Right kidney (tissue), 9 donors: Measurements from ENCODE around the gene OTOF.

ENCODE experiments used
- DNase-seq: peaks from one replicate; pipeline ENCODE4 v3.0.0-alpha.2; 2016
- long read RNA-seq, 8 donors: transcript quantifications; one replicate each; lab custom pipeline, GENCODE V29; 2026

Gene OTOF
- long read RNA-seq, donor 1, result 0 reads
- long read RNA-seq, donor 2, result 0 reads
- long read RNA-seq, donor 3, result 0 reads
- long read RNA-seq, donor 4, result 0 reads
- long read RNA-seq, donor 5, result 0 reads
- long read RNA-seq, donor 6, result 0 reads
- long read RNA-seq, donor 7, result 0 reads
- long read RNA-seq, donor 8, result 0 reads

DNA sequence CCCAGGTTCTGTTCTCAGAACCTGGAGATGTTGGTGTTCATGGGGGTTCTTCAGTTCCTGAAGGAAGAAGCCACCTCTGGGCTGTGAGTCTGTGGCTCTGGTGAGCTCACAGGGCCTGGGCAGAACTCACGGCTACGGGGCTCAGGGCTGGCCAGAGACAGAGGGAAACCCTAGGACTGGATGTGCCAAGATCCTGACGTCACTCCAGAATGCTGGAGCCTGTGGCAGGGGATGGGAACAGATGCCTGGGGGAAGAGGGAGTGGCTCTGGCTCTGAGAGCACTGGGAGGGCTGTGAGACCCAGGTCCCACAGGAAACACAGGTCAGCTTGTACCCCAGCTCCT lies at the start of gene OTOF:
Gene OTOF (minus strand): TSS at position 214 of the 343 bp plus-strand sequence.
- DNase-seq, result no peak

DNA sequence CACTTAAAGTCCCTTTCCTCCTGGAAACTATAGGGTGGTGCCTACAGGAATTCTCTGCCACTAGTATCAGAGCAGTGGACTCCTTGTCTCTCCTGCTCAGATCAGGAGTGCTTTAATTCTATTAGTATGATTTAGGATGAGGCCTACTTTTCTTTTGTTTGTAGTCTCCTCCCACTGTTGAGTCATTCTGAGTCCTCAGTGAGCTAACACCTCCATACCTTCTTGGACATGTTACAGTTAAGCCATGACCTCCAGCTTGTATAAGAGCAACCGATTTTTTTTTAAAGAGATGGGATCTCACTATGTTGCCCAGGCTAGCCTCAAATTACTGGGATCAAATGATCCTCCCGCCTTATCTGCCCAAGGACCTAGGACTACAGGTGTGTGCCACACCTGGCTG lies 48.7 kb upstream of the OTOF start:
- DNase-seq, result no peak

DNA sequence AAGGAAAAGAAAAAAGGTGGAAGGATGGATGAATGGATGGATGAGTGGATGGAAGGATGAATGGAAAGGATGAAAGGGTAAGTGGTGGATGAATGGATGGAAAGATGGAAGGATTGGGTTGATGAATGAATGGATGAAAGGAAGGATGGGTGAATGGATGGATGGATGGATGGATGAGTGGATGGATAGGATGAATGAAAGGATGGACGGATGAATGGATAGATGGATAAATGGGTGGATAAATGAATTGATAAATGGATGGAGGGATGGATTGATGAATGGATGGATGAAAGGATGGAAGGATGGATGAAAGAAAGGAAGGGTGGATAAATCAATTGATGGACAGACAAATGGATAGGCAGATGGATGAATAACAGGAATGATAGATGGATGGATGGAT lies 48.2 kb upstream of the OTOF start:
- no peak for DNase-seq

DNA sequence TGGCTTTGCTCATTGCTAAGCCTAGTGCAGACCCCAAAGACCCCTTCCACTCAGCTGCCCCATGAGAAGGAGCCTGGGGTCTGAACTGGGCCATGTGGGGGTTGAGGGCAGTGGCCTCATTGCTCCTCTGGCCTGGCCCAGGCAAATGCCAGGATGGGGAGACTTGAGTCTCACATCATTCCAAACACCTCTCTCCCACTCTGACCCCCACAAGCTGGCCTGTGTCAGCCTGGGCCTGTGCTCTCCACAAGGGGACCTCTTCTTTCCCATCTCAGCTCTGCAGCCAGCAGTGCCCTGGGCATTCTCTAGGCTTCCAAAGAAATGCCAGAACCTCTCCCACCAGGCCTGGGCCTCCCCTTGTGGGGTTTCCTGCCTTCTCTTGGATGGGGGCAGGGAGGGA lies 45.8 kb upstream of the OTOF start:
- no peak for DNase-seq

DNA sequence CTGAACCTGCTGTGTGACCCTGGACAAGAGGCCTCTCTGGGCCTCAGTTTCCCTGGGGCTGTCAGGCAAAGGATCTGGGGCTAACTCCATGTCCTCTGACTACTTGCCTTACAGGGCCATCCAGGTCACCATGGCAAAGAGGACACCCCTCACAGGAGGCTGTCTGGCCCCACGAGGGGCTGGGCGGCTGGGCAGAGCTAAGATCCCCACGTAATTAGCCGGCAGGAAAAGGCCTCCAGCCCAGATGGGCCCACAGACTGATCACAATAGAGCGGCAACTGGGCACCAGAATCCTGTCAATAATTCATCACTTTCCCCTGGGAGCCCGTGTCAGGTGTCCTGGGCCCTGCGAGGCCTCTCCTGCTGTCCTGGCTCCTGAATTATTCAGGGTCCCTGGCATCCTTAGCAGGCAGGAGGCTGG lies 44.8 kb upstream of the OTOF start:
- no peak for DNase-seq

DNA sequence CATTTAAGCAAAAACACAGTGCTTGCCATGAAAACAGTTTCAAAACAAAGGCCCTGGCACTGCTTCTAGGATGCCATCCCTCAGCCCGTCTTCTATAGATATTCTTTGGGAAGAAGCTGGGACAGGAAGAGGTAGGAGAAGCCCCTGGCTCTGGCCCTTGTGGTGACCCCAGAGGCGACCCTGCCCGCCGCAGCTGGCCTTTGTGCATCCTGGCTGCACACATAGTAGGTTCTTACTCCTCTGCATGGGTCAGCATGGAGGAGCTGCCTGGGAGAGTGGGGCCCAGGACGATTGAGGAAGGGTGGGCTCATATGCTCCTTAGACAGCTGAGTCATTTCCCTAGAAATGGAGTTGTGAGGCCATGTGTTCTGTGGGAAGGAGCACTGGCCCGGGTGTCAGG lies 44.4 kb upstream of the OTOF start:
- DNase-seq, result no peak

DNA sequence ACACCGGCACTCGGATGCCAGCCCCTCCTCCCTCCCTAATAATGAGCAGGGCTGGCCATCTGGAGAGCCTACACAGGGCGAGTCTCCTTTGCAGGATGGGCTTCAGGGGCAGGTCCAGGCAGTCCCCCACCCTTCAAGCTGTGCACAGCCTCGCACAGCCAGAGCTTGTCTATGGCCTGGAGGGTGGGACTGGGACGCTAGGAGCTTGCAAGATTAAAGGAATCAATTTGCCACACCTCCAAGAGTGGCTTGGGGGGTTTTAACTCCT lies 43.9 kb upstream of the OTOF start:
- DNase-seq, result no peak

DNA sequence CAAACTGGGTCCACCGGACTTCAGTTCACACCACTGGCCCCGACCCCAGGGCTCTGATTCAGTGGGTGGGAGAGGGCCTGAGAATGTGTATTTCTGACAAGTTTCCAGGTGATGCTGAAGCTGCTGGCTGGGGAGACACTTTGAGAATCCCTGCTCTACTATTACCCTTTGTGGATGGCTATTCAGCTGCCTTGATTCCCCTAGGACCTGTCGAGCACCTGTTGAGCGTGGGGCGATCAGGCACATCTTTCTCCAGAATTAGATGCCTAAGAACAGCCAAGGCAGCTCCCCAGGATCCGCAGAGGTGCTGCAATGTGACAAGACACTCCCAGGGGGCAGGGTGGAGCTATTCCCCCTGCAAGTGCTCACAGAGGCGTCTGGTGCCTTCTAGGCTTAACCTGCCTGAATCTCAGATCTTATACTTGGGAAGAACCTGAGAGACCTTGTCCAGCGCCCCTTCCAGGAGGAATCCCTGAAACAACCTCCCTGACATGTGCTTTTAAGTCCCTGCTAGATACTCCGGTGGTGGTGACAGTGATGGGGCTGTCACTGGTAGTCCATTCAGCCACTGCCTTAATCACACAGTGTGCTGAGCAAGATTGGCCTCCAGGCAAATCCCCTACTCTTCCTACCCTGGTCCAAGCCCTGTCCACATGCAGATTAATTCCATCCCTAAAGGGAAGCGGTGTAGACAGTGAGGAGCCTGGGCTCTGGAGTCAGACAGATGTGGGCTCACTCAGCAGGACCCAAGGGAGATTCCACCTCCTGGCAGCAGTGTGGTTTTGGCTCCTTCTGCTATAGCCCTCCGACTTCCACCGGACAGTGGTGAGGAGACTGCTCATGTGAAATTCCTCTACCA lies 43.4 kb upstream of the OTOF start:
- DNase-seq, result no peak

DNA sequence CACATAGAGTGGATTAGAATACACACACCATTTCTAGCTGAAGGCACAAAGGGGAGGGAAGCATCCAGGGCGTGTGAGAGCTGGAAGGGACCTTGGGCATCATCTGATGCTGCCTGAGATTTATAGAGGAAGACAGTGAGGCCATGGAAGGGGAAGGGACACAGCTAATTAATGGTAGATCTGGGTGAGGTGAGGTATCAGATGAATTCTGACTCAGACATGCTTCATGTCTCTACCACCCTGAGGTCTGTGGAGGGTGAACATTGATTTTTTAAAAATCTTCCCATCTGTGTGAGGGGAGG lies 42.2 kb upstream of the OTOF start:
- DNase-seq, result no peak

DNA sequence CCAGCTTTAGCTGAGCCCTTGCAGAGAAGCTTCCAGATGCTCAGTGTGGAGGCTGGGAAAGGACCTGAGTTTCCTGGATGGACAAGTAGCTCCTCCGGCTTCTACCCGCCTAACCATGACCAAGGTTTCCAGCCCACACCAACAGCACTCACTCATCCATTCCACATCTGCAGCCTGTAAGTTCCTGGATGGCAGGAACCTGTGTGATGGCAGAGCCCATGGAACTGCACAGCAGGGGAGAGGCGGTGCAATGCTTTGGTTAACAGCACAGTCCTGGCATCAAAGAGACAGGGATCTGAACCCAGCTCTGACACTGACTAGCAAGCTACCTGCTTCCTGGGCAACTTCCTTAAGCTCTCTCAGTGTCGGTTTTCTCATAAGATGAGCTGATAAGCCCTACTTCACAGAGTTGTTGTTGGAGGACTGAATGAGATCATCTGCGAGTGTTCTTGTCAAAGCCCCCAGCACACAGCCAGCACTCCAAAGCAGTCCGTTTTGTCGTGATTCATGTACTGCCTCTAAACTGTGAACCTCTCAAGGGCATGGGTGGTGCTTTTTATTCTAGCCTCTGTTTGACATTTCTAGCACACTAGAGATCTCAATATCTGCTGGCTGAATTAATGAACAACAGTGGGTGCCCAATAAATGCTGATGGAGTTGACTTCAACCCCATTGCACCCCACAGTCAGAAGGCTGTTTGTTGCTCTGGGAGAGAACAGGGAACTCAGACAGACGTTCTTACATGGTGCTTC lies 41.6 kb upstream of the OTOF start:
- DNase-seq, result no peak

DNA sequence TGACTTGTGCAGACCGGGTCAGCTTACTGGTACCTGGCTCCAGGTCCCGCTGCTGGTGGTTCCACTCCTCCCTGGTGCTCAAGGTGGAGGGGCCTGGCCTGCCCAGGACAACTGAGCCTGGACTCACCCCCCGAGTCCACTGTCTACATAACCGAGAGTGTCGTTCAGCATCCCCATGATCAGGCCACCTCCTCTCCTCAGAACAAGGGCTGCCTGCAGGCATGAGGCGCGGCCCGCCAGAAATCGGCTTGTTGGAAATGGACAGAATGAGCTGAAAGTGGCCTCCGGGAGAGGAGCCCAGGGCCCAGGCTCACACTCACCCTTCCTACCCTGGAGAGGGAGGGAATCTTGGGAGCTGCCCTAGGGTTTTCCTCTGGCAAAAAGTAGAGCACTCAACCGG lies 38.9 kb upstream of the OTOF start:
- DNase-seq, result no peak

DNA sequence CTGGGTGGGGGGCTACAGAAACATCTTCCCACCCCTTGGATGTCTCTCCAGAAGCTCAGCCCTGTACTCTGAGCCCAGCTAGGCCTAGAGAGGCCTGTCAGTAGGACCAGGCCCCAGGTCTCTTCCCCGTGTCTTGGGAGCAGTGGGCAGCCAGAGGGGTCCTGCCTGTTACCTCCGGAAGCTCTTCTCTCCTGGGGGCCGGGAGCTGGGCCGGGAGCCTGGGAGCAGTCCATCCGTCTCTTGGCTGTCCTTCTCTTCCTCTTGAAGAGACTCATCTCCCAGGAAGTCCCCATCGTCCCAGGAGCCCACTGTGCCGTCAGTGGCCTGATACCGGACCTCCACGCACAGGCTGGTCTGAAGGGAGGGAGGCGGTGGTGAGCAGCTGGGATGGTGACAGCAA lies 38.3 kb upstream of the OTOF start:
- no peak for DNase-seq

DNA sequence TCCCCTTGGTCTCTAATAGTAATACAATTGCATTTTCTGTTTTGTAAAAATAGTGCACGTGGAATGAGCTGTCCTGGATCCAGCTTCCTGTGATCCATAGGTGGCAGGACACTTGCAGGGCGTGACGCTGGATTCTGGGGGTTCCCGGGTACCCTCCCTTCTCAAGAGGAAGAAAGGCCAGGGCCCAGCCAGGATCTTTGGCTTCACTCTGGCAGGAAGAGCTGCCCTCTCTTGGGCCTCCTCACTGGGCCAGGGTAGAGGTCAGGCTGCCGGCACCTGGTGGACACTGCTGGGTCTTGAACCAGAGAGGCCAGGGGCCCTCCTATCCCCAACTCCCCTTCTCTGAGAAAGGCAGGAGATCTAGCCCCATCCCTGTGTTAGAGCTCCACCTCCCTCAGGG lies 37.8 kb upstream of the OTOF start:
- no peak for DNase-seq

DNA sequence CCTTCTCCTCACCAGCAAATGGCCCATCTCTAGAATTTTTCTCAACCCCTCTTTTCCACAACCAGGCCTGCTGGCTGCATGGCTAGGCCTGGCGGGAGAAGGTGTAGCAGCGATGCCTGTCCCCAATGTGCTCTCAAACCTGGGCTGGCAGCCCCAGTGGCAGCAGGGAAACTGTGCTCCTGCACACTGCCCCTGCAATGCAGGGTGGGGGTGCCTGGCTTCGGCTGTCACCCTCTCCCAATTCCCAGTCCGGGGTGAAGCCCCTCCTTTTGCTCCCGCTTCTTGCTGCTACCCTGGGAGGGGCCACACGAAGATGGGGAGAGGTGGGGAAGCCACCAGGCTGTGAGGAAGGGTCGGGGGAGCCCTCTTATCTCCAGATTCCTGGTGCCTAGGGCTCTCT lies 36.1 kb upstream of the OTOF start:
- no peak for DNase-seq

DNA sequence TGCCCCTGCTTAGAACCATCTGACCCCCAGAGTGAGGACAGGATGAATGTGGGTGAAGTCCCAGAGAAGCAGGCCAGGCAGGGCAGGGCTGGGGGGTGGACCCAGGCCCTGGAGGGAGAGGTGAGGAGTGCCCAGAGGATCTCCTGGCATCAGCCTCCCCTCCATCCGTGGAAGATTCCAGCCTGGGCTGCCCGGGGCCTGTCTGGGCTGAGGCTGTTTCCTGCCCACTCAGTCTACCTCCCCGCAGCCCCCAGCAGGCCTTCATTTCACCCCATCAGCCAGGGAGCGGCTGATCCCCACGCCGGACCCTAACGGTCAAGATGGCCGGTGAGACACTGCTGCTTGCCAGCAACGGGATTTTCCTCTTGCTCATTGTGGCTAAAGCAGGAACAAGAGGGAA lies 35.3 kb upstream of the OTOF start:
- DNase-seq, result no peak

DNA sequence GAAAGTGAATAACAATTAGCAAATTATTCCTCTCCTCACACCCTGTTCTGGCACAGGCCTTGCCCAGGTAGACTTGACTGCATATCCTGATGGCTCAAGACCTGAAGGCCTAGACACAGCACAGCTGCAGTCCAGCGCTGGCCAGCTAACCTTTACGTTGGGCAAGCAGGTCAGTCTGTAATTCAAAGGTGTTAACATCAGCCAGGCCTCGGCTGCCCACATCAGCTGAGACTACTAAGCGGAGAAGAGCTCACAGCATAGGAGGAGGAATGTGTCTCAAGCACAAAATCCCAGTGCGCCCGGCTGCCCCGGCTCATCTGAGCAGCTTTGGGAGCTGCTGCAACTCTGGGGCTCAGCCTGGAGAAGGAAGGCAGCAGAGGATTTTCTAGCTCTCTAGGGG lies 33.5 kb upstream of the OTOF start:
- no peak for DNase-seq

DNA sequence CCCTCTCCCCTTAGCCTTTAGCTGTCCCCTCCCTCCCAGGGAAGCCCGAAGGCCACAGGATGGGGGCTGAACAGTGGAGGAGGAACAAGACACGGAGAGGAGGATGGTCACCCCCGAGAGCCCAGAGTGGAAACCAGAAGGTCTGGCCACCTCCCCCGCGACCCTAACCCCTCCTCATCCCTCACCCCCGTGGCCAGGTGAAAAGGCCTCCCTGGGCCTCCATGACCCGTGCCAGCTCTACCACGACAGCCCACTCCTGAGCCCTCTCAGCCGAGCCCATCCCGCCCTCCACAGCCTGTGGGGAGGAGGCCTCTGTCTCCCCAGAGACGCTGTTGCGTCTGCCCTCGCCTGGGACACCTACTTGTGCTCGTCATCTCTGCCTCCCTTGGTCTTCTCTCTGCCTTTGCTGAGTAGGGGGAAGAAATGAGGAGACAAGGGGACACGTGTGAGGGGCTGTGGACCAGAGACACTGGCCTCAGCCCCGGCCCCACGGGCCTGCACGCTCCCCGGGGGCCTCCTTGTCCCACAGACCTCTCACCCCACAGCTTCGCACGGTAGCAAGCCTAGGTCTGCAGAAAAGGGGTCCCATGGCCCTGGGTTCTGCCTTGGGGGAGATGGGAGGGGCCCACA lies 32.5 kb upstream of the OTOF start:
- no peak for DNase-seq

DNA sequence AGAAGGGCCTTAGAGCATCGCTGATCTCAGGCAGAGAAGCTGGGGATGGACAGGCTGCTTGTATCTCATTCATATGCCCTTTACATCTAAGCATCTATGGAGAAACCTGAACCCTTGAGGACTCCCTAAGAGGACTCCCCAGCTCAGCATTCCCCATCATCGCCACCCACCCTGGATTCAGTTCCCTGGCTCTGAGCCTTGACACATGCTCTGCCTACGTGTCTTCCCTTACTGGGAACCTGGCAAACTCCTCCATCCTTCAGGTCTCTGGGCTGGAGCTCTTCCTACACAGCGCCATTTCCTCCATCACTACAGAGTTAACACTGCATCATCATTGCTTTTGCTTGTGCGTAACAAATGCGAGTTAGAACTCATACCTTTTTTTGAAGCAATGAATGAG lies 31.2 kb upstream of the OTOF start:
- no peak for DNase-seq

DNA sequence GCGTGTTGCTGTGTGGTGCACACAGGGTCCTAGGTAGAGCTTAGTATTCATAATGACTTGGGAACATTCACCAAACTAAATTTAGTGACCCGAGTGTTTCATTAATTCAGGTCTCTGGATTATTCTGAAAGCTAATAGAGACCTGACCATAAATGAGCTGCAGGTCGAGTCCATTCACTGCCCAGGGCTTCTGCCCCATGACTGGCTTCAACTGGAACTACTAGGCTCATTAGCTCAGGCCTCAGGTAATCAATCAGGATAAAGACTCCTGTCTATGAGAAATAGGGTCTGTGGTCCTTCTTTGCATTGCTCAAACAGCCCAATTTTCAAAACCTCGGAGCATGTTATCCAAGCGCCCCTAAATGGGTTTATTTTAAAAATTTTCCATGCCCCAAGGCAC lies 30.0 kb upstream of the OTOF start:
- no peak for DNase-seq

DNA sequence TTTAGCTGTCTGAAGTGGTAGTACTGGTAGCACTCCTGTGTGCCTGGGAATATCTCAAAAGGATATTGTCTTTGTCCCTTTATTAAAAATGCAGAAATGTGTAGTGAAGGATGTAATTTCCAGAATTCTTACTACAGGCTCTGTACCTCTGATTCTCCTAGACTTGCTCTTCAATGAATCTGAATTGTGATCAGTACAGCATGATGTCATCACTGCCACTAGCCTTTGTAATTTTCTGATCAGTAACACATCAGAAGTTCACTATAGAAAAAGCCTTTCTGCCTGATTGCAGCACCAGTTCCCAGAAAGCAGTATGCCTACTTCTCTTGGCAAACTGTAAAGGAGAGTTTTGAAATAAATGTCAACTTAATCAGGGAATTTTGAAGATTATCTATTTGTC lies 29.2 kb upstream of the OTOF start:
- DNase-seq, result no peak

DNA sequence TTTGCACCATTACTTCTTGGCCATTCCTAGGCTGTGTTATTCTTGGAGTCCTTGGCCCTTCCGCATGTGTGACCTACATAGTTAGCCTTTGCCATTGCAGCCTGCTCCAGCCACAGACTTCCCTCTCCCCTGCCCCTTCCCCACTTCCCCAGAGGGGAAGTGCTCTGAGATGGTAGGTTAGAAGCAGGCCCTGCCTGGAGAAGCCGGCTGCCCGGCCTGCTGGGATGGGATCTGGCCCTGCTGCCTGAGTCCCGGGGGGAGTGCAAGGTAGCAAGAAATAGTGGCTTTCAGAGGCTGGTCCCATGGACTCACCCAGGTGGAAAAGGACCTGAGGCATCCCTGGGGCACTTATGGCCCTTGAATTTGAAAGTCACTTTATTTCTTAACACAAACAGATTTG lies 28.4 kb upstream of the OTOF start:
- DNase-seq, result no peak

DNA sequence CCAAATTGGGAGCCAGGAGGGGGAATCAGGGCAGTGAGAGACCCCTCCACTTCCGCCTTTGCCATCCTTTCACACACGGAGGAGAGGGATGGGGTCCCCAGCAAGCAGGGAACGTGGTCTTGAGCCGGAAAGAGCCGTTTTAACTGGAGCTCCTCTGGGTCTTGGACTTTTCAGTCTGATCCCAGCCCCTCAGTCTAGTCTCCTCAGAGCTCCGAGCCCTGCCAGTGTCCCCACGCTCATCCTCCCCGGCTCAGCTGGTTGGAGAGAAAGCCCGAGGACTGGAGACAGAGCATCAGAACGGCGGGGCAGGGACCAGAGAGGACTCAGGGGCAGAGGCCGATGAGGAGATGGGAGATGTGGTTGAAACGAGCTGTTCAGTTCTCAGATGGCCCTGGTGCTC lies 26.1 kb upstream of the OTOF start:
- DNase-seq, result no peak

DNA sequence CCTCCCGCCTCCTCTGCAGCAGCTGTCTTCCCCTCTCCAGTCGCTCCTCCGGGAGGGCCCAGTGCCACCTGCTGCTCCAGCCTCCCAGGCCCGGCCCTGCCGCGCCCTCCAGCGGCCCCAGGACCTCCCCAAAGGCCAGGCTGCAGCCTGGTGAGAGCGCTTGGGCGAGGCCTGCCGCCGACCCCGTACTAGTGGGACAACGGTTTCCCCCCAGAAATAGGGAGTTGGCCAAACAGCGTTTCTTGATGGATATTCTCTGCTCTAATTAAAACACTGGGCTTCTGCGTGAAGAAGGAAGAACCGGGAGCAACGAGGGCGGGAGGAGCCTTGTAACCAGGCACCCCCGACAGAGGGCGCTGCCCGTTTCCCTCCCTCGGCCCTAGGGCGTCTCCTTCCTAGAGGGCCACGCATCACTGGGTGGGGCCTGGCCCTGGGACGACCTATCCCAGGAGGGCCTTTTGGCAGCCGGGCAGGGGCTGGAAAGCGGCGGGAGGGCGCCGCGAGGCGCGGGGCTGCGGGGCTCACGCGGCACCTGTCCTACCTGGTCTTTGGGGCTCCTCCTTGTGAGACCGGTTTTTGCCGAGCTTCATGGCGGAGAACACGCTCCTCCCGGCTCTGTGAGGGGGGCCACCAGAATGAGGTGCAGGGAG lies 25.4 kb upstream of the OTOF start:
- DNase-seq, result peak; percentile 91
